Endothelial cell of hepatic sinusoid (primary cell): ENCODE measurements around the gene GFPT2.

Source experiments
- in situ Hi-C: cut with HindIII; loops from 2 replicates; pipeline ENCODE4 v1.10.0; 2017; ENCODE audit warnings: low sequenced_read_pairs

GFPT2 gene

DNA sequence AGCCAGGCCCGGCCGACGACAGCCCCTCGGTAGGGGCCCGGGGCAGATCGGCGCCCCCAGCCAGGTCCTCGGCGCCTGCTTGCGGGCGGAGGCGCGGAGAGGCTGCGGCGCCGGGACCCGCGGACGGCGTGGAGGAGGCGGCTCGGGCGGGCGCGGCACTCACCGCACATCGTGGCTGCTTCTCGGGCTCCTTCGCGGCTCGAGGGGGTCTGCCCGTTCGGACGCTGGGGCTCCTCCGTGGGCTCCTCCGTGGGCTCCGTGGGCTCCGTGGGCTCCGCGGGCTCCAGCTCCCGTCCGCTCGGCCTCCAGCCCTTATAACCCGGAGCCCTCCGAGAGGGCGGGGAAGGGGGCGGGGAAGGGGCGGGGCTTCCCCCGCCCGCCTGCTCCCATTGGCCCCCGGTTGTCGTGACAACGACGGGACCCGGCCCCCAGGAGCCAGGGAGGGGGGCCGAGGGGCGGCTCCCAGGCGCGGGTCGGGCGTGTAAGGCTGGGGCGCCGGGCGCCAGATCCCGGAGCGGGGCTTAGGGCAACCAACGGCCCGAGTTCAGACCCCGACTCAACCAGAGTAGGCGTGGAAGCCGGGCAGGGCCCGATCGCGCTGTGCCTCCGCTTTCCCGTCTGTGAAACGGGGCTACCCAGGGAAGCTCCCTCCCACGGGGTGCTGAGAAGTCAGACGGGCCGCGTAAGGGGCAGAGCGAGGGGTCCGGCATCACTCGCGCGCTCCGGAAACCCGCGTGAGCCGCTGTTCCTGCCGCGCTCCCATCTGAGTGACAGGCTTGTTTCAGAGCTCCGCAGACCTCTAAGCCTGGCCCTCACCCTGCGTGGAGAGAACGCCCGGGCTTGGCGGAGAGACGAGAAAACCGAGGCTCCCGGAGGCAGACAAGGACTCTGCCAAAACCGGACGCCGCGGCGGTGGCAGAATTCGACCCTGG is at the start of gene GFPT2:
TSS of gene GFPT2 (minus strand) at position 289 of the 932 bp plus-strand sequence. CDS start at position 170, 119 bp downstream.
- in situ Hi-C loops: no loop called here

DNA sequence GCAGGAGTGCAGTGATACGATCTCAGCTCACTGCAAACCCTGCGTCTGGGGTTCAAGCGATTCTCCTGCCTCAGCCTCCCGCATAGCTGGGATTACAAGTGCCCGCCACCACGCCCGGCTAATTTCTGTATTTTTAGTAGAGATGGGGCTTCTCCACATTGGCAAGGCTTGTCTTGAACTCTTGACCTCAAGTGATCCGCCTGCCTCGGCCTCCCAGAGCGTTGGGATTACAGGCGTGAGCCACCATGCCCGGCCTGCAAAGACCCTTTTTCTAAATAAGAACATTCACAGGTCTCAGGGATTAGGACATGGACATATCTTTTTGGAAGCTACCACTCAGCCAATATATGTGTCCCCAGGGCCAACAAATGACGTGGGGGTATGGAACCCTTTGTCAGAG is 49.6 kb upstream of the GFPT2 start:
- in situ Hi-C loops: no loop called here

- in situ Hi-C loops: no loop called here
These were observed 48.2 kb upstream of the GFPT2 start for GRCh38 chr5:180401229-180401907.

GRCh38 chr5:180400416-180400815 is 47.3 kb upstream of the GFPT2 start:
- in situ Hi-C loops: no loop called here

DNA sequence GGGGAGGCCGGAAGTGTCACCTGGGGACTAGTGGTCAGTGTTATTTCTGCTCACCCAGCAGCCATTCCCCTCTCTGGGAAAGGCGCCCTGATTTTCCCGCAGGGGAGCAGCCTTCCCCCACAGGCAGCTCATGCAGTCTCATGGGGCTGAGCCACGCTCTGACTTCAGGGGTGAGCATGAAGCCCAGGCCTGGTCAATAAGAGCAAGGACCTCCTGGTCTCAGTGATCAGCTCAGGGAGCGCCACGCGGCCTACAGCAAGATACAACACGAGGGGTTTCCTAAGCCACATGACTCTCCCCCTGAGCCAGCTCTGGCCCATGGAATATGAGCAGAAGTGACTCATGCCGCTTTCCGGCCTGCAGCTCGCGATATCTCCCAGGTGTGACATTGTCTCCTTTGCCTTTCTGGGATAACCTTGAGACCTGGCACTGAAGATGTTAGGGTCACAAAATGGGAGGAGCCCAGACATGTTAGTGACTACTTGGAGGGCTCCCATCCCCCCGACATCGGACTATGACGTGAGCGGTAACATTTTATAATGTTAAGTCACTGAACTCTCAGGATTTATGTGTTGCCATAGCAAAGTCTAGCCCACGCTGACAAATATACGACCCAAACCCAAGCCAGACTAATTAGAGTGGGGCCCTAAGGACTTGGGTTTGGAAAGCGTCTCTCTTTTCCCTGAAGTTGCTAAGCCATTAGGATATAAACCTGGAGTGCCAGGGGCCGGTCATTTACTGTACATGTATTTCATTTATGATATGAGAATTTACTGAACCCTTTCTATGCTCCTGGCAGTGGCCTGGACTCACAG is 46.5 kb upstream of the GFPT2 start:
- in situ Hi-C loops: no loop called here

DNA sequence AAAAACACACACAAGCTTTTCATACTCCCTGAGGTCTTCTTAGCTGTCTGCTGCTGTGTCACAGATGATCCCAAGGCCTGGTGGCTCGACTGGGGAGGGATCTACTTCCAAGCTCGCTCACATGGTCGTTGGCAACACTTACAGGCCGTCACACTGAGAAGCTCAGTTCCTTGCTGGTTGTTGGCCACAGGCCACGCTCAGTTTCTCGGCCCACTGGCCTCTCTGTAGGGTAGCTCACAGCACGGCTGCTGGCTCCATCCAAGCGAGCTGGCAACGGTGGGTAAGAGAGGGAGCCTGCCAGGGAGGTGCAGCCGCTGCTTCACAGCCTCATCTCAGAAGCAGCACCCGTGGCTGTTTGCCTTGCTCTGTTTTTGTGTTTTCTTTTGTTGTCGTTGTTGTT is 43.8 kb upstream of the GFPT2 start:
- in situ Hi-C loops: no loop called here

GRCh38 chr5:180395540-180396274 is 42.6 kb upstream of the GFPT2 start:
- in situ Hi-C loops: no loop called here

- in situ Hi-C loops: no loop called here
These were observed 41.0 kb upstream of the GFPT2 start for GRCh38 chr5:180394031-180394636.

DNA sequence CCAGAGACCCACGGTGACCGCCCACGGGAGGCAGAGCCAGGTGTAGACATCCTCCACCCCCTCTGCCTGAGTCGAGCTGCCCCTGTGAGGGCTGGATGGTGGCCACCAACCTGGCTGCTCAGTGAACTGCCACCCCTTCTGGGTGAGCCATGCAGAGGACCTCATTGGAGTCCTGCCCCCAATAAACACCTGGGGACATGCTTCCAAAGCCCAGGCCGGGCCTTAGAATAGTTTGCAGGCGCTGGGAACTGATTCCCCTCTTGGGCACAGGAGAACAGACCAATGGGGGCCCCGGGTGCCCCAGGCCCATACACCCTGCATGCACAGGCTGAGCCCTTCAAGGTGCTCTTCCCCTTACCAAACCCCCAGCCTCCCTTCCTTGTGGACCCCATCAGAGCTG is 38.1 kb upstream of the GFPT2 start:
- in situ Hi-C loops: no loop called here

DNA sequence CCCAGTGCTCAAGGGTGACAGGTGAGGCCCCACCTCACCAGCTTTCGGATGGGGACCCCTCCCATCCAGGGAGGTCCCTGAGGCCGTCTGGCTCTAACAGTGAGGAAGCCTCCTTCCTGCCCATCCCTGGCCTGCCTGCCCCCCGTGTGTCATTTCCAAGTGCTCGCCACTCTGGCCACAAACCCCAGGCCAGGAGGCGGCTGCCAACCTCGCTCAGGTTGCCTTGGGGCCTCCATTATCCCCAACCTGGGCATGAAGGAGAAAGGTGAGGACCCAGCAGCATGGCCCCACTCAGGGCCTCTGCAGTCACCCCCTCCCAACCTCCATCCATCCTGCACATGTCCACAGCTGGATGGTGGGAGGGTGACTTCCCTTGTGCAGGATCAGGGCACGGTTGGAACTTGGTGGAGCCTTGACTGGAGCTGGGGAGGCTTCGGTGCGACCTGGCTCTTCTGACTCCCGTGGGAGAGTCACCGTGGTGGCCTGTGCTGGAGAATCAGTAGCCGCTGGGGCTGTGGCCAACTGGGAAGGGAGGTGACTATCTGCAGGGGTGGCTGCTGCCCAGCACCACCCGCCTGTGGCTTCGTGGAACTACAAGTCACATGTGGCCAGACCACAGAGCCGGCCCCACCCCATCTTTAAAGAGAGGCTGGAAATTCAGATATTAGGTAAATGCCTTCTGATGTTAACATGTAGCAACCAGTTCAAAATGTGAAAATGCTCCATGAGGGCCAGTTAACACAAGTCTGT is 37.5 kb upstream of the GFPT2 start:
- in situ Hi-C loops: no loop called here

DNA sequence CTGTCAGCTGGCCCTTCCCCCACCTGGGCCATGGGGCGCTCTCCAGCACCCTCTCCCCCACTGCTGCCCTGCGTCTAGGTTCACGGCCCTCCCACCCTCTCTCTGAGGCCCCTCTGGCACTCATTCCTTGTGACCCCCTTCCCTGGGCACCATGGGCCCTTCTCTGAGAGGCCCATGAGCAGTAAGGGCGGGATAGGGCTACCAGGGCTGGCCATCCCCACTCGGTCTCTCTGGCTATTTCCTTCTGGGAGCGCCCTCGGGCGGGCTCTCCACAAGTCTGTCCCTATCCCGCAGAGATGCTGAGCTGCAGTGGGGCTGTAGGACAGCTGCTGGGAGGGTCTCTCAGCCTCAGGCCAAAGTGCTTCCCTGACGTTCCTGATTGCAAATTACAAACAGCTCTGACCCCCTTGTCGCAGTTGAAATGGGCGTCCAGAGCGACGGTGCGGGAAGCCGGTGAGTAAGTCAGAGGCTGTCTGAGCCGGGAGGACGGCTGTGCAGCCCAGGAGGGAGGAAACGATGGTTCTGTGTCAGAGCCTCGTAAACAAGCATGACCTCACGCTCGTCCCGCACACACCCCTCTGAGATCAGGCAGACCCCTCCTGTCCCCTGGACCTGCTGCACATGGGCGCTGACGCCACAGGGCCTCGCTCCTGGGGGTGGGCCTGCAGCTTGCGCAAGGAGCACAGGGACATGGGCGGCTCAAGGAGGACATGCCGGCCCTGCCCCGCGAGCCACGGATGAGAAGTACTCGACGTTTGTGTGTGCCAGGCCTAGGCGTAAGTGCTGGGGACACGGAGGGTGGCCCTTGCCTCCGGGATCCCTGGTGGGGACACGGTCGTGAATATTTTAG is 36.3 kb upstream of the GFPT2 start:
- in situ Hi-C loops: no loop called here

GRCh38 chr5:180387798-180388197 is 34.7 kb upstream of the GFPT2 start:
- in situ Hi-C loops: no loop called here

GRCh38 chr5:180382926-180383325 is 29.8 kb upstream of the GFPT2 start:
- in situ Hi-C loops: no loop called here

GRCh38 chr5:180381851-180382480 is 28.8 kb upstream of the GFPT2 start:
- in situ Hi-C loops: no loop called here

GRCh38 chr5:180381428-180381827 is 28.3 kb upstream of the GFPT2 start:
- in situ Hi-C loops: no loop called here

DNA sequence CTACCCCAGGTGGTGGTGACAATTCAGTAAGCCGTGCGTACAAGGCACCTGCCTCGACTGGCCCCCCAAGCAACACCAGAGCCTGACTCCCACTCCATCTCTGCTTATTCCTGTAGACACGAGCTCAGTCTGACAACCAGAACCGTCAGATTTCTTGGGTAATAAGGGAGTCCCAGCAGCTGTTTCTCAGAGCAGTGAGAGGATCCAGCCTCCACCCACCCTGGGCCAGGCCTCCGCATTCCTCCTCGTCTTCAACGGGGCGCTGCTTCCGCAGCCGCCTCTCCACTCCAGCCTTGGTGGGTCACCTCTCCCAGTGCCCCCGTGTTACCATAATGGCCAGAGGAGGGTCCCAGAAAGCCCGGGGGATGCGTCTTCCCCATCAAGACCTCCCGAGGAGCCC is 27.7 kb upstream of the GFPT2 start:
- in situ Hi-C loops: no loop called here

GRCh38 chr5:180380441-180380840 is 27.3 kb upstream of the GFPT2 start:
- in situ Hi-C loops: no loop called here
